ENCODE data around the gene GOLGA6B.
"Not testable (repeated sequence)": the region's sequence is repeated elsewhere in the genome, so short reads cannot be mapped to it uniquely, and the experiment has no call there.

The GOLGA6B gene

DNA sequence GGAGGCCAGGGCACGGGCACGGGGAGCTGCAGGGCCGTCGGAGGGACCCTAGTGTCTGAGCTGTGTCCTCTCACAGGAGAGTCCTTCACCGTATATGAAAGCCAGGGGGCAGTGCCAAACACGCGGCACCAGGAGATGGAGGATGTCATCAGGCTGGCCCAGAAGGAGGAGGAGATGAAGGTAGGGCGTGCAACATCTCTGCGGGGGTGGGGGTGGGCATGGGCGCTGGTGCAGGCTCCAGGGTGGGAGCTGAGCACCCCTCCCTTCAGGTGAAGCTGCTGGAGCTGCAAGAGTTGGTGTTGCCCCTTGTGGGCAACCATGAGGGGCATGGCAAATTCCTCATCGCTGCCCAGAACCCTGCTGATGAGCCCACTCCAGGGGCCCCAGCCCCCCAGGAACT, 11.2 kb downstream of the GOLGA6B start:
- not testable (repeated sequence) for DNase-seq

GRCh38 chr15:72669803-72670202, 15.3 kb downstream of the GOLGA6B start:
- not testable (repeated sequence) for DNase-seq

GRCh38 chr15:72670656-72671352, 16.3 kb downstream of the GOLGA6B start:
- not testable (repeated sequence) for DNase-seq

DNA sequence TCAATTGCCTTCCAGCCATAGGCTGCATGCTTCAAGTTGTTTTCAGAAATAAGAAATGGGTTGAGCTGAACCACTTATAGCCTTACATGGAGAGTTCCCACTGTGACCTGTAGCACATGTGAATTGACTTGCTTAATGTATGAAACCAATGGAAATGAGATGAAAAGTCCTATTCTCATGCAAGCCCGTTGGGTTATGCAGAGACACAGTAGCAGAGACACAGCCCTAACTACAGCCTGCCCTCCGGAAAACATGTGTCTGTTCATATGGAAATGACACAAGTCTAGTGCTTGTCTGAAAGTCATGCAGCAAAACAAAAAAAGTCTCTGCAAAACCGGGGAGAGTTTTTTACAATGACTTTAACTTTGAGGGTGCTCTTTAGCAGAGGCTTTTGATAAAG, 17.0 kb downstream of the GOLGA6B start:
- no peak for DNase-seq

- no peak for DNase-seq
These were observed 22.3 kb downstream of the GOLGA6B start for GRCh38 chr15:72676838-72677237.

- no peak for DNase-seq
These were observed 26.4 kb downstream of the GOLGA6B start for GRCh38 chr15:72680931-72681330.

- DNase-seq, result no peak
These were observed 28.3 kb downstream of the GOLGA6B start for GRCh38 chr15:72682772-72683171.

GRCh38 chr15:72685301-72685924, 30.9 kb downstream of the GOLGA6B start:
- DNase-seq, result no peak

GRCh38 chr15:72685925-72686794, 31.7 kb downstream of the GOLGA6B start, which contains the start of the genes BBS4 and HIGD2B:
TSS of gene BBS4 (plus strand) at chr15:72686207. CDS start at chr15:72686228, 21 bp downstream.
TSS of gene HIGD2B (minus strand) at chr15:72686182. CDS start at chr15:72676374, 9,808 bp downstream.
- no peak for DNase-seq

- DNase-seq, result no peak
These were observed 34.2 kb downstream of the GOLGA6B start for GRCh38 chr15:72688697-72689096.

DNA sequence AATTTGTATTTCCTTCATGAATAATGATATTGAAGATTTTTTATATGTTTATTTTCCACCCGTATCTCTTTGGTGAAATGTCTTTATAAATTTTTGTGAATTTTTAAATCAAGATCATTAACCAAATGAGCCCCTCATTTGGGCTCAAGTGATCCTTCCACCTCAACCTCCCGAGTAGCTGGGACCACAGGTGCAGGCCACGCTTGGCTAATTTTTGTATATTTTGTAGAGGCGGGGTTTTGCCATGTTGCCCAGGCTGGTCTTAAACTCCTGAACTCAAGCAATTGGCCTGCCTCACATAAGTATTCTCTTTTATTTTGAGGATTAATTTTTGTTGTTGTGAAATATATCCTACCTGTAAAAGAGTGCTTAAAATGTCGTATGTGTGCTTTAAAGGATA, 36.4 kb downstream of the GOLGA6B start:
- no peak for DNase-seq

DNA sequence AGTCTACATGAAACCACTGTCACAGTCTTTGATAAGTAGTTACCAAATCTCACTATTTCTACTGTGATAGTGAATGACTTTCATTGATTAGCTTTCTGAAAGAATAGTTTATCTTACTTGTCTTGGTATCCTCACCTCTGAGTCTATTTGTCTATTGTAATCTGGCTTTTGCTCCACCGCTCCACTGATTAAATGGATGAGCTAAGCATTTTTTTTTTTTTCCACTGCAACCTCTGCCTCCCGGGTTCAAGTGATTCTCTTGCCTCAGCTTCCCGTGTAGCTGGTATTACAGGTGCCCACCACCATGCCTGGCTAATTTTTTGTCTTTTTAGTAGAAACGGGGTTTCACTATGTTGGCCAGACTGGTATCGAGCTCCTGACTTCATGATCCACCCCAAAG, 44.4 kb downstream of the GOLGA6B start:
- no peak for DNase-seq

DNA sequence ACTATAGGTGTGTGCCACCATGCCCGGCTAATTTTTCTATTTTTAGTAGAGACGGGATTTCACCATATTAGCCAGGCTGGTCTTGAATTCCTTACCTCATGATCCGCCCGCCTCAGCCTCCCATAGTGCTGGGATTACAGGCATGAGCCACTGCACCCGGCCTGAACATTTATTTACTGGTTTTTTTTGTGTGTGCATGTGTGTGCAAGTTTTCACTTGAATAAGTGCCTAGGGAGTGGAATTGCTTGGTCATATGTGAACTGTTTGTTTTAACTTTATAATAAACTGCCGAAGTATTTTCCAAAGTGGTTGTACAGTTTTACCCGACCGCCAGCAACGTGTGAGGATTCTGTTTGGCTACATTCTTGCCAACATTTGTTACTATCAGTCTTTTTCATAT, 45.6 kb downstream of the GOLGA6B start:
- DNase-seq, result no peak

DNA sequence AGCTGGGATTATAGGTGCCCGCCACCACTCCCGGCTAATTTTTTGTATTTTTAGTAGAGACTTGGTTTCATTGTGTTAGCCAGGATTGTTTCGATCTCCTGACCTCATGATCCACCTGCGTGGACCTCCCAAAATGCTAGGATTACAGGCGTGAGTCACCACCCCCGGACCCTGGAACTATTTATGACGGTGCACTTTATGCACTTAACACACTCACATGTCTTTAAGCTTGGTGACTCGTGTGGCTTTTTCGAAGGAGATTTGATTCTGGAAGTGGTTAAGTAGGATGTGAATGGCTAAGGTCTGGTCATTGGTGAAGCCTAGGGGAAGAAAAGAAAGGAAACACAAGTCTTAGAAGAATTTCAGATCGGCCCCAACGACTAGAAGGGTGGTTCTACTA, 51.8 kb downstream of the GOLGA6B start:
- DNase-seq, result no peak

DNA sequence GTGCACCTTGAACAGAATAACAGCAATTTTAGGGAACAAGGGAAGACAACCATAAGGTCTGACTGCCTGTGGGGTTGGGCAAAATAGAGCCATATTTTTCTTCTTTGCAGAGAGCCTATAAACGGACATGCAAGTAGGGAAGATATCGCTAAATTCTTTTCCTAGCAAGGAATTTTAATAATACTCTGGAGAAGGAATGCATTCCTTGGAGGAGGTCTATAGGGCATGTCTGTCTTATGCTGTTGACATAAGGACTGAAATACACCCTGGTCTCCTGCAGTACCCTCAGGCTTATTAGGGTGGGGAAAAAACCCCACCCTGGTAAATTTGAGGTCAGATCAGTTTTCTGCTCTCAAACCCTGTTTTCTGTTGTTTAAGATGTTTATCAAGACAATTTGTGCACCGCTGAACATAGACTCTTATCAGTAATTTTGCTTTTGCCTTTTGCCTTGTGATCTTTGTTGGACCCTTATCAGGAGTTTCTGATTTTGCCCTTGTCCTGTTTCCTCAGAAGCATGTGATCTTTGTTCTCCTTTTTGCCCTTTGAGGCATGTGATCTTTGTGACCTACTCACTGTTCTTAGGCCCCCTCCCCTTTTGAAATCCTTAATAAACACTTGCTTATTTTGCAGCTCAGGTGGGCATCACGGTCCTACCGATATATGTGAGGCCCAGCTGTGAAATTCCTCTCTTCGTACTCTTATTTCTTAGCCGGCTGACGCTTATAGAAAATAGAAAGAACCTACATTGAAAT, 54.2 kb downstream of the GOLGA6B start:
- DNase-seq, result not testable (repeated sequence)

Data from GOT3 (cell line).